Thyroid gland (tissue), 4 donors: ENCODE data around the gene SLC22A4. TPM values are rescaled to one million over a fixed set of nuclear protein-coding genes. Genes with fewer than 3 reads are reported as not detected.

Experiments used
- DNase-seq, 2 donors: peaks; one replicate each; pipeline ENCODE4 v3.0.0-alpha.2; 2019
- H3K27ac ChIP-seq, 3 donors: fragments of 200-600 bp; sonication (generic); 1 replicate in 2 of 3; 2 replicates in 1 of 3; pipeline ENCODE4 v1.5.1; 2016 to 2019; ENCODE audit warnings: mild to moderate bottlenecking in 1 of 3, moderate library complexity in 1 of 3
- H3K27me3 ChIP-seq: fragments of 200-600 bp; sonication (generic); one replicate; pipeline ENCODE4 v1.5.1; 2019
- H3K36me3 ChIP-seq, 2 donors: fragments of 200-600 bp; sonication (generic); one replicate each; pipeline ENCODE4 v1.5.1; 2016 to 2019
- H3K4me1 ChIP-seq, 2 donors: fragments of 200-600 bp; sonication (generic); one replicate each; pipeline ENCODE4 v1.5.1; 2017 to 2019
- H3K4me3 ChIP-seq, 3 donors: fragments of 200-600 bp; sonication (generic); replicated peaks in 1 of 3; 1 replicate in 2 of 3; 2 replicates in 1 of 3; pipeline ENCODE4 v1.5.1; 2016; ENCODE audit warnings: mild to moderate bottlenecking in 1 of 3
- H3K9me3 ChIP-seq: fragments of 200-600 bp; sonication (generic); one replicate; pipeline ENCODE4 v1.5.1; 2017
- CTCF ChIP-seq, 6 experiments: fragments of 200-600 bp in 3 of 6; fragments of 450-650 bp in 3 of 6; sonication (generic) in 3 of 6; IDR thresholded peaks; one replicate each; pipeline ENCODE4 v1.5.1; 2016 to 2019; ENCODE audit warnings: antibody characterized with exemption in 6 of 6, mild to moderate bottlenecking in 2 of 6, inconsistent platforms in 1 of 6, moderate library complexity in 1 of 6
- POLR2A ChIP-seq, 2 donors: fragments of 450-650 bp; IDR thresholded peaks; one replicate each; pipeline ENCODE4 v1.6.1; 2017; ENCODE audit warnings: antibody characterized with exemption in 2 of 2, mild to moderate bottlenecking in 2 of 2, moderate library complexity in 1 of 2
- WGBS, 2 donors: methylation state at CpG; one replicate each; pipeline ENCODE4 v1.1.5; 2017; 5-methylcytosine and 5-hydroxymethylcytosine counted together
- intact Hi-C: fragments of 100-400 bp; cut with DNase I; formaldehyde crosslinking; loops from one replicate; pipeline ENCODE4 v1.15.1; 2023
- total RNA-seq, 4 donors: library from RNA; depleted of rRNA; stranded (reverse); fragments of >200 nt; gene quantifications; one replicate each; pipeline ENCODE4 v1.2.3, GENCODE V29; 2016

Gene SLC22A4
- total RNA-seq, 4 donors from 2014 or later = 0.54 to 0.78 TPM; not detected in 2

- WGBS, 2 donors = 54 to 79% methylated on average over 4 to 5 of the region's 8 CpGs
- TF ChIP-seq CTCF (IDR thresholded peaks at IDR 0.05) (no peak), POLR2A (IDR thresholded peaks at IDR 0.05) (no peak)
- Histone ChIP-seq H3K27ac (peak overlapping the region in 2 of 3 donors; percentile 48 to 71), H3K9me3 (no peaks in the 10 kb centered on the region), H3K4me1 (peaks cover 13 to 54% of the 10 kb centered on the region in 2 donors), H3K27me3 (no peaks in the 10 kb centered on the region), H3K36me3 (no peaks in the 10 kb centered on the region), H3K4me3 (no peak overlapping the region)
- intact Hi-C loops = no loop called here
- peak in 1 of 2 donors; percentile 29 for DNase-seq
These were observed 28.7 kb upstream of the SLC22A4 start for GRCh38 chr5:132265336-132266030.

GRCh38 chr5:132266031-132266835 lies 28.0 kb upstream of the SLC22A4 start:
- TF ChIP-seq CTCF (IDR thresholded peaks at IDR 0.05) (no peak), POLR2A (IDR thresholded peaks at IDR 0.05) (no peak)
- DNase-seq = no peak
- 83 to 97% methylated on average over 4 to 5 of the region's 7 CpGs for WGBS, 2 donors
- peaks cover 8 to 46% of the 10 kb centered on the region in 2 donors for H3K4me1 ChIP-seq
- no peaks in the 10 kb centered on the region for H3K27me3 ChIP-seq
- no peaks in the 10 kb centered on the region for H3K36me3 ChIP-seq
- intact Hi-C loops = no loop called here
- peak overlapping the region in 2 of 3 donors; percentile 28 to 48 for H3K27ac ChIP-seq
- no peaks in the 10 kb centered on the region for H3K9me3 ChIP-seq
- H3K4me3 ChIP-seq = no peak overlapping the region

- Histone ChIP-seq H3K9me3 (no peaks in the 10 kb centered on the region), H3K27me3 (no peaks in the 10 kb centered on the region), H3K4me1 (peaks cover 8 to 41% of the 10 kb centered on the region in 2 donors), H3K36me3 (no peaks in the 10 kb centered on the region), H3K4me3 (no peak overlapping the region), H3K27ac (no peak overlapping the region)
- 100% methylated on average over 1 of the region's 1 CpG for WGBS, 2 donors
- TF ChIP-seq POLR2A (IDR thresholded peaks at IDR 0.05) (no peak), CTCF (IDR thresholded peaks at IDR 0.05) (no peak)
- intact Hi-C loops = no loop called here
- DNase-seq = no peak
These were observed 27.4 kb upstream of the SLC22A4 start for GRCh38 chr5:132266836-132267160.

- Histone ChIP-seq H3K4me3 (no peak overlapping the region), H3K36me3 (no peaks in the 10 kb centered on the region), H3K4me1 (peaks cover 8 to 38% of the 10 kb centered on the region in 2 donors), H3K9me3 (no peaks in the 10 kb centered on the region), H3K27ac (no peak overlapping the region), H3K27me3 (no peaks in the 10 kb centered on the region)
- no peak for DNase-seq
- TF ChIP-seq CTCF (IDR thresholded peaks at IDR 0.05) (no peak), POLR2A (IDR thresholded peaks at IDR 0.05) (no peak)
- intact Hi-C loops = no loop called here
These were observed 26.9 kb upstream of the SLC22A4 start for GRCh38 chr5:132267166-132267739.
